Thymus (tissue), 11 donors: ENCODE measurements around the gene RAB23. TPM values are rescaled to one million over a fixed set of nuclear protein-coding genes. Genes with fewer than 3 reads are reported as not detected.
A peak's percentile ranks its signal among the peaks of the same experiment; 100 is the strongest.

Source experiments
- DNase-seq, 9 donors: peaks; one replicate each; pipeline ENCODE4 v3.0.0-alpha.2; 2013; ENCODE audit warnings: low spot score in 9 of 9, low read depth in 6 of 9, missing footprints in 1 of 9
- H3K27ac ChIP-seq, 2 donors: one replicate each; pipeline ENCODE4 v1.5.1; 2013; ENCODE audit warnings: control low read depth in 1 of 2, low read depth in 1 of 2, low read length in 1 of 2, mild to moderate bottlenecking in 1 of 2, moderate library complexity in 1 of 2
- H3K27me3 ChIP-seq, 2 donors: one replicate each; pipeline ENCODE4 v1.5.1; 2013; ENCODE audit warnings: low read length in 1 of 2; ENCODE audit not compliant: control insufficient read depth in 2 of 2, insufficient read depth in 1 of 2
- H3K36me3 ChIP-seq, 2 donors: one replicate each; pipeline ENCODE4 v1.5.1; 2013; ENCODE audit warnings: low read length in 1 of 2, mild to moderate bottlenecking in 1 of 2, moderate library complexity in 1 of 2; ENCODE audit not compliant: control insufficient read depth in 2 of 2, insufficient read depth in 2 of 2
- H3K4me1 ChIP-seq, 2 donors: one replicate each; pipeline ENCODE4 v1.5.1; 2013; ENCODE audit warnings: low read length in 2 of 2; ENCODE audit not compliant: control insufficient read depth in 2 of 2, insufficient read depth in 2 of 2
- H3K4me3 ChIP-seq, 2 donors: one replicate each; pipeline ENCODE4 v1.5.1; 2013; ENCODE audit warnings: low read length in 2 of 2, control low read depth in 1 of 2, mild to moderate bottlenecking in 1 of 2
- H3K9me3 ChIP-seq, 2 donors: one replicate each; pipeline ENCODE4 v1.5.1; 2013; ENCODE audit warnings: low read length in 1 of 2, mild to moderate bottlenecking in 1 of 2; ENCODE audit not compliant: control insufficient read depth in 2 of 2, insufficient read depth in 1 of 2
- WGBS: extraction: QIAGEN DNeasy Blood & Tissue Kit; methylation state at CpG from one replicate; pipeline ENCODE4 v1.1.7; 2013; 5-methylcytosine and 5-hydroxymethylcytosine counted together
- polyA plus RNA-seq: library from polyadenylated mRNA; stranded (reverse); fragments of 200-250 nt; gene quantifications from one replicate; pipeline ENCODE4 v1.2.3, GENCODE V29; 2013
- total RNA-seq: library from RNA; stranded (reverse); fragments of 120-200 nt; gene quantifications from one replicate; pipeline ENCODE4 v1.2.4, GENCODE V29; 2013
- donor health status: healthy.

The RAB23 gene
- total and polyA plus RNA-seq, 2 donors = 5.8 to 7.1 TPM

- WGBS = under 1% methylated on average over 38 of the region's 38 CpGs
These were observed 744 bp downstream of the RAB23 start for GRCh38 chr6:57221191-57221935.

GRCh38 chr6:57220083-57220703 lies 1.9 kb downstream of the RAB23 start:
- H3K27me3 ChIP-seq = no peaks in the 10 kb centered on the region
- 98% methylated on average over 2 of the region's 2 CpGs for WGBS
- no peak overlapping the region for H3K27ac ChIP-seq
- peaks cover 0 to 3% of the 10 kb centered on the region in 2 donors for H3K4me1 ChIP-seq
- no peak for DNase-seq
- H3K36me3 ChIP-seq = no peaks in the 10 kb centered on the region
- no peaks in the 10 kb centered on the region for H3K9me3 ChIP-seq
- no peak overlapping the region for H3K4me3 ChIP-seq

More at GRCh38 chr6:57221191-57221935, 744 bp downstream of the RAB23 start:
- peak overlapping the region in 1 of 2 donors; percentile 45 for H3K27ac ChIP-seq
- no peaks in the 10 kb centered on the region for H3K9me3 ChIP-seq
- H3K4me1 ChIP-seq = peaks cover 0 to 3% of the 10 kb centered on the region in 2 donors
- peak overlapping the region; percentile 88 to 98 for H3K4me3 ChIP-seq
- H3K36me3 ChIP-seq = no peaks in the 10 kb centered on the region
- DNase-seq = peak; percentile 8 to 66 (median 33)
- H3K27me3 ChIP-seq = no peaks in the 10 kb centered on the region

- Histone ChIP-seq H3K4me1 (peaks cover 0 to 3% of the 10 kb centered on the region in 2 donors), H3K9me3 (no peaks in the 10 kb centered on the region), H3K27me3 (no peaks in the 10 kb centered on the region), H3K36me3 (no peaks in the 10 kb centered on the region), H3K27ac (no peak overlapping the region), H3K4me3 (no peak overlapping the region)
- 98% methylated on average over 11 of the region's 11 CpGs for WGBS
- no peak for DNase-seq
These were observed 4.8 kb downstream of the RAB23 start for GRCh38 chr6:57217270-57217669.

GRCh38 chr6:57216235-57217101 lies 5.6 kb downstream of the RAB23 start:
- Histone ChIP-seq H3K27ac (no peak overlapping the region), H3K9me3 (no peaks in the 10 kb centered on the region), H3K4me1 (peaks cover 0 to 3% of the 10 kb centered on the region in 2 donors), H3K27me3 (no peaks in the 10 kb centered on the region), H3K36me3 (no peaks in the 10 kb centered on the region), H3K4me3 (no peak overlapping the region)
- no peak for DNase-seq
- 93% methylated on average over 7 of the region's 7 CpGs for WGBS

- Histone ChIP-seq H3K27ac (no peak overlapping the region), H3K36me3 (no peaks in the 10 kb centered on the region), H3K4me1 (no peaks in the 10 kb centered on the region), H3K9me3 (no peaks in the 10 kb centered on the region), H3K27me3 (no peaks in the 10 kb centered on the region), H3K4me3 (no peak overlapping the region)
- DNase-seq = no peak
- WGBS = 97% methylated on average over 1 of the region's 1 CpG
These were observed 6.8 kb downstream of the RAB23 start for GRCh38 chr6:57215260-57215659.

- no peaks in the 10 kb centered on the region for H3K9me3 ChIP-seq
- H3K36me3 ChIP-seq = no peaks in the 10 kb centered on the region
- H3K27ac ChIP-seq = no peak overlapping the region
- WGBS = 98% methylated on average over 5 of the region's 5 CpGs
- no peaks in the 10 kb centered on the region for H3K27me3 ChIP-seq
- DNase-seq = no peak
- no peak overlapping the region for H3K4me3 ChIP-seq
- H3K4me1 ChIP-seq = no peaks in the 10 kb centered on the region
These were observed 12.0 kb downstream of the RAB23 start for GRCh38 chr6:57210060-57210459.

- H3K36me3 ChIP-seq = no peaks in the 10 kb centered on the region
- DNase-seq = no peak
- no peak overlapping the region for H3K4me3 ChIP-seq
- no peak overlapping the region for H3K27ac ChIP-seq
- no peaks in the 10 kb centered on the region for H3K4me1 ChIP-seq
- H3K9me3 ChIP-seq = no peaks in the 10 kb centered on the region
- no peaks in the 10 kb centered on the region for H3K27me3 ChIP-seq
These were observed 13.1 kb downstream of the RAB23 start for GRCh38 chr6:57209030-57209429.

- no peak overlapping the region for H3K4me3 ChIP-seq
- no peaks in the 10 kb centered on the region for H3K4me1 ChIP-seq
- 96% methylated on average over 4 of the region's 4 CpGs for WGBS
- no peak overlapping the region for H3K27ac ChIP-seq
- no peaks in the 10 kb centered on the region for H3K27me3 ChIP-seq
- no peak for DNase-seq
- H3K36me3 ChIP-seq = no peaks in the 10 kb centered on the region
- H3K9me3 ChIP-seq = no peaks in the 10 kb centered on the region
These were observed 14.2 kb downstream of the RAB23 start for GRCh38 chr6:57207872-57208271.

GRCh38 chr6:57207141-57207540 lies 15.0 kb downstream of the RAB23 start:
- no peak overlapping the region for H3K27ac ChIP-seq
- H3K36me3 ChIP-seq = no peaks in the 10 kb centered on the region
- no peaks in the 10 kb centered on the region for H3K4me1 ChIP-seq
- H3K9me3 ChIP-seq = no peaks in the 10 kb centered on the region
- no peak overlapping the region for H3K4me3 ChIP-seq
- 95% methylated on average over 2 of the region's 2 CpGs for WGBS
- H3K27me3 ChIP-seq = no peaks in the 10 kb centered on the region
- DNase-seq = no peak
